NB4 (cell line): ENCODE measurements around the gene ERBB4.

Experiments used
- CTCF ChIP-seq: IDR thresholded peaks from one replicate; pipeline ENCODE4 v1.5.1; 2012; ENCODE audit warnings: low read depth, low read length
- POLR2A ChIP-seq: IDR thresholded peaks from 2 replicates; pipeline ENCODE4 v1.6.1; 2011; ENCODE audit warnings: mild to moderate bottlenecking; ENCODE audit not compliant: insufficient read length; ENCODE audit errors: extremely low read depth

DNA sequence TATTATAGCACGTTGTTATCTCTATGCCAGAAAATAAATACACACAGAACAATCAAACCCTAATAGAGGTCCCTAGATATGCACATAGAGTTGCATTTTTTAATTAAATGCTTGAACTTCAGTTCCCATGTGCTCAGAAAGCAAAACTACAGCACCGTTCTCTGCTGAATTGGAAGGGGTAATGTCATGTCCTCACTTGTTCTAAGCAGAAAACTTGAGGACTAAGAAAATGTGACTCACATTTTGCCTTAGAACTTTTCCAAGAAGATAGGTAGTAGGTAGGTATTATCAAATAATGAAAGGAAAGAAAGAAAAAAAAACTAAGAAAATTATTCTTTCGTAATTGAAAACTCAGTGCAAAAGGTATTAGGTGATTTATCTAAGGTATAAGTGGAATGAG is 607.3 kb downstream of the ERBB4 start:
- TF ChIP-seq POLR2A (no peak), CTCF (no peak)
